NCI-H128 (cell line): ENCODE data around the gene ATF6B.

Experiments used
- DNase-seq: peaks from one replicate; lab custom pipeline; 2025; ENCODE audit not compliant: unreplicated experiment; lab: John Stamatoyannopoulos, UW

ATF6B gene

DNA sequence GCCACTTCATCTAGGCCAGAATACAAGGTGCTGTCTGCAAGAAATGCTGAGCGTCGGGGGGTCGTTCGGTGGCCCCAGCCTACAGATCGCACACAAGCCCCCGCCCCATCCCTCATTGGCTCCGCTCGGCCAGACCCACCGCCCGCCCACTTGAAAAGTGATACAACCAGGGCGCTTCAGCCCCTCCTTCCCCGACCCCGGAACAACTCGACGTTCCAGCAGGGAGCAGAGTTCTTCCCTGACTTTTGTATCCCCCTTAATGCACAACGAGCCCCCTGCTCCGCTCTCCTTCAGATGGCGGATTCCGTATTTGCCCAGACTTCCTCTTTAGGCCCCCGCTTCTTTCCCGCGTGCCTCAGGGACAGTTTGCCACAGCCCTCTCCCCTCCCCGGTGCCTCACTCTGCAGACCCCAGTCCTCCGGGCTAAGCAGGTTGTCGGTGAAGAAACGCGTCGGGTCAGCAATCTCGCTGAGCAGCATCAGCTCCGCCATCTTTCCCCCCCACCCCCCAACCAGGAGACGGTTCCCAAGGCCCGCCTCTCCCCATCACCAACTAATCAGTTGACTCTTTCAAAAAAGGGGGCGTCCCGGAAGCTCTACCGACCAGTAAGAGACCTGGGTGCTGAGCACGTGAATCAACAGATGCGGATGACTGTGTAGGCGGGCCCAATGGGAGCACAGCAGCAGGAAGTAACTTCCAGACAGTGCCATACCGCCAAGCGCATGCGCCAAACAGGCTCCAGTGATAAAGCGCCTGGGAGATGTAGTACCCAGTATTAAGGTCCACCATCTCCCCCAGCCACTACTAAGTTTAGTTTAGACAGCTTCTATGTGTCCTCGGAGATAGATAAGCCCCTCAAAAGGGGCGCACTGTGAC is at the start of gene ATF6B:
ATF6B (minus strand) TSS at position 530 of the 876 bp plus-strand sequence; CDS start at position 491, 39 bp downstream.
- DNase-seq: peak; percentile 94

DNA sequence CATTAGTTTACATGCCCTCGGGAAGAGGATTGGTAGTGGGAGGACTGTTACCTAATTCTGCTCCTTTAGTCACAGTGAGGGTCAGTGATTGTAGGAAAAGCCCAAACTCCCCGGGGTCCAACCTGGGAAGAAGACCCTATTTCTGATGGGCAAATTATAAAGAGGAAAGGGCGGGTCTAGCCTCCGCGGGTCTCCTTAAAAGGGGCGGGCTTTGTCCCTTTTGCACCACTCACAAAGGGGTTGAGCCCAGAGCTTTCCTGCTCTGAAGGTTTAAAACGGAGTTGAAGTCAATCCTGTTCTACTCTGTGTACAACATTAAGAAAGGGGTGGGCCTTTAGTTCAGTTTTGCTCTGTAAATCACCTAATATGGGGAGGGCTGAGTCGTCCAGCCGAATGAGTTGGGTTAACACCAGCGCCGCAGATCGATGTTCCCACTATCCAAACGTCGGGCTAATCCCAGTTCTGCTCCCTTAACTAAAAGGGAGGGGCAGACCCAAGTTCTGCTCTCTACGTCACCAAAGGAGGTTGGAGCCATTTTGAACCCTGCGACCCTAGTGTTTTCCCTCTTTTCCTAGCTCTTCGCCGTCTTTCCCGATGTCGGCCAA is 49.2 kb upstream of the ATF6B start:
- peak; percentile 49 for DNase-seq

DNA sequence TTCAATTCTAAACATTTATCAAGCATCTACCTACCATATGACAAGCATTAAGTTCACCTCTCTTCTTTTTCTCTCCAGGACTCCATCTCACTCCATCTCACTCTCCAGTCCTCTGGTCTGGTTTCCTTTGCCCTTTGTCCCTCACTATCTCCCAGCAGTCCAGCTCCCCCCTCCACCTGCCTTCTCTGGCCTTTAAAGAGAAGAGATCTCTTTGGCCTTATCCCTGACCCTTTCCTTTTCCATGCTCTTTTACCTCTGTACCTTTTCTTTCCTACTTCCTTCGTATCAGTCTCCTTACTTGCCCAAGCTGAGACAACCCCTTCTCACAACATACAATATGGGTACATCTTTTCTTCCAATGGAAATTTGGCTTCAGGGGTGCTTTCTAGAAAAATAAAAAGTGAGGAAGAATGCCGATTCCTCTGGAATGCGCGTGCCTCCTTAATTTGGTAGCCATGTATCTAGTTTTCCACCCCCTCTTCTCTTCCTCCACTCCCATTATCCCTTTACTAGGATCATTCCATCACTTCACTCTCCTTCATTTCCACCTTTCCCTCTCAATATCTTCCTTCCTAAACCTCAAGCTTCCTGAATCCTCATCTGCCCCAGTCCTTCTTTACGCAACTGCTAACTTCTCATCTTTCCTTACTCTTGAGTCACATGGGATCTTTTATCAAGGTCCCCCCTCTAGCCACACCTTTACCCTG is 48.6 kb upstream of the ATF6B start:
- no peak for DNase-seq

DNA sequence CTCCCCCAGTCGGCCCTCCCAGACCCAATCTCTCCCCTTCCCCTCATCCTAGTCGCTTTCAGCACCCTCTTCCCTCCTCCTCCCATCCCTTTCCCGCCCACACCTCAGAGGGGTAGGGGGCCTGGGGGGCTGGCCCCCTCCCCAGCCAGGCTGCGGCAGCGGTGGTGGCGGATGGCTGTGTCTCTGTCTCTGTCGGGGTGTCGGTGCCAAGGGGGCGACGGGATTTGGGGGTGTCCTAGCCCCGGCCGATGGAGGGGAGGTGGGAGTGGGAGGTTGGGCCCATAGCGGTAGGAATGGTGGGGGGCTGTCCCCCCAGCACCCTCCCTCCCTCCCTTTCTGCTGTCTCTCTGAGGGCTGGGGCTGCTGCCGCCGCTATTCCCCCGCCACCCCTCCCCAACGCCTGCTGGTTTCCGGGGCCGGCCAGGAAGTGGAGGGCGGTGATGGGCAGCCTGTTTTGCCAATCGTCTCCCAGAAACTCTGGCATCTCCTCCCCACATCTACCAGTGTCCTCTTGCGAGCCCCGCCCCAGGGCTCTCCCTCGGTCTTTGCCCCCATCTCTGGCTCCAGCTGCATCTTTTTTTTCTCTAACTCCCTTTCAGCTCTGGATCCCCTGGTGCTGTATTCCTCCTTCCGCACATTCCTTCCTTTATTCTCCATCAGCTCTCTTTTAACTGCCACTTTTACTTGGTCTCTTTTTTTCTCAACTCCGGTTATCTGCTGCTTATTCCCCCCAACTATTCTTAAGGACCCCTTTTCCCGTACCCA is 47.8 kb upstream of the ATF6B start, which contains the start of gene AGPAT1:
AGPAT1 (minus strand) TSS at position 374 of the 765 bp plus-strand sequence. CDS start 4,588 bp downstream, outside the sequence.
- DNase-seq: peak; percentile 85

DNA sequence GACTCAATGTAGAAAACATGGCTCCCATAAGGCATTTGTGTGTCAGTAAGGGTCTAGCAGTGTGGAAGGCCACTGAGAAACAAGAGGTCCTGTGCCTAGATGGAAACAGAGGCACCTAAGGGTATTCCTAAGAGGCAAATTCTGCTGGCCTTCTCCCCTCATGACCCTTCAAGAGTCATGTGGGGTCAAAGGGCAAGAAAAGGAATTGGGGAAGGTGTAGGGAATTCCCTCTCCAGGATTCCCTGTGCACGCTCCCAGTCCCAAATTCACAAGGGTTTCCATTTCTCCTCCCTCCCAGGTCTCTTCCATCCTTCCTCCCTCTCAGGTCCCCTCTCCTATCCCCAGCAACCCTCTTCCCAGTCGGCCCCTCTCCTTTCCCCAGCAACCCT is 47.3 kb upstream of the ATF6B start:
- DNase-seq: no peak

DNA sequence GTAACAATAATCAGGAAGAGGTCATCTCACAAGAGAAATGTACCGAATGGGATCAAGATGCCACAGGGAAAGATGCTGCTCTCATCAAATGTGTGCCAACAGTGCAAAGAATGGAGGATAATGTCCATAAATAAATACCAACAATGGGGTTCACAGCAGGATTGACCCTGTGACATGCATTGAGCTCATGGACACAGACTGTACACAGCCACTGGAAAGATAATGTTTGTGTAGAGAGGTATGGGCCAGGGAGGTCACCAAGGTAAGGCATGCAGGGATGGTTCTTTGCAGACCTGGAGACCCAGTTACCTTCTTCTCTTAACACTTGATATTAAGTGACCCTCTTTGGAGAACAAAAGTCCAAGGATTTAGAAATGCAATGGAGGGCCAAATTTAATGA is 46.4 kb upstream of the ATF6B start:
- DNase-seq: no peak

DNA sequence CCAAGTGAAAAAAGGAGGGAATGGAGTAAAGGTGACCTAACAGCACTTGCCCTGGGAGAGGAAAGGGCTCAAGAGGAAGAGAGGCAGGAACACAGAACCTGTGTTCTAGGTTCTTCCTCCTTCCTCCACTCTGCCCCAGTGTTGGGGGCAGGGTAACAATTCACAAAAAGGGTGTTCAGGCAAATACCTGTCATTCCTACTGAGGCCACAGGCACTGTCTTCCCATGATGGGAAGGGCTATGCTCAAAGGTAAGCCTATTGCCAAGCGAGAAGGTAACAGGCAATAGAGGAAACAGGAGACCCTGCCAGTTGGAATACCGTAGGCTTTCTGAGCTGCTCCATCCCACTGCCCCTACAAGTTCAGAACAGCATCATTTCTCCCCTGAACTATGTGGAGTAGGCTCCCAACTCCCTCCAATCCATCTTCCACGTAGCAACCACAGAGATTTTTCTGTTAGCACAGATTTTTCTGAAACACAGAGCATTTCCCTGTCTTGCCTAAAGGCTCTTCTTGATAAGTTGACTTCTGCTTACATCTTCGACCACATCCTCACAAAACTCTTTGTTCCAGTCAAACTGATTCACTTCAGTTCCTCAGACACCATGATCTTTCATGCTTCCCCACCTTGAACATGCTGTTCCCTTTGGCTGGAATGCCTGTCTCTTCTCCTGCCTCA is 45.1 kb upstream of the ATF6B start:
- DNase-seq: no peak

DNA sequence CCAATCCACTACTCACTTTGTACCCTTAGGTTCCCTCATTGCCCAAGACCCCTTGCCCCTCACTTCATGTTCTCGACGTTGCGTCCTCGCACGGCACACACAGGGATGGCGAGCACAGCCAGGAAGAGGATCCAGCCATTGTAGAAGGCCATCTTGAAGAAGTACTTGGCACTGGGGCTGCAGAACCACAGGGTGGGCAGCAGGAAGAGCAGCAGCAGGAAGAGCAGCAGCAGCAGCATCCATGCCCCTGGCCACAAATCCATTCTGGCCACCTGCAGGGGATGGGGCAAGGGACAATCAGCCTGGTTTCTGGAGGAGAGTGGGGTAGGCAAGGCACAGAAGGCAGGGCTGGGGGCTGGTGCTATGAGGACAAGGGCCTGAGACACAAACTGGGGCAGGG is 43.2 kb upstream of the ATF6B start:
- DNase-seq: no peak

DNA sequence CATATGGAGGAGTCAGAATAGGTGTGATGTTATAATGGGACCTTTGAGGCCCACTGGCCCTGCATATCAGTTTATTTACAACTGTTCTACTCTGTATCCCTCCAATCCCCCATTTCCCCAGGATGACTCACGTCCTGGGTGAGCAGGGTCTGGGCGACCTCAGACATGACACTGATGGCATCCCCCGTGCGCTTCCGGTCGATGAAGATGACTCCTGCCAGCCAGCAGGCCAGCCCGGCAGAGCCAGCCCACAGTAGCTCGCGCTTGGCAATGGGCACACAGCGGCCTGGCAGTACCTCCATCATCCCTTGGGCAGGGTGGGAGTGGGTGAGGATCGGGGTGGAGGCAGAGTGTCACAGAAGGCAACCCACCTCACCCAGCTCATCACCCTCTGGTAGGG is 42.2 kb upstream of the ATF6B start:
- no peak for DNase-seq

DNA sequence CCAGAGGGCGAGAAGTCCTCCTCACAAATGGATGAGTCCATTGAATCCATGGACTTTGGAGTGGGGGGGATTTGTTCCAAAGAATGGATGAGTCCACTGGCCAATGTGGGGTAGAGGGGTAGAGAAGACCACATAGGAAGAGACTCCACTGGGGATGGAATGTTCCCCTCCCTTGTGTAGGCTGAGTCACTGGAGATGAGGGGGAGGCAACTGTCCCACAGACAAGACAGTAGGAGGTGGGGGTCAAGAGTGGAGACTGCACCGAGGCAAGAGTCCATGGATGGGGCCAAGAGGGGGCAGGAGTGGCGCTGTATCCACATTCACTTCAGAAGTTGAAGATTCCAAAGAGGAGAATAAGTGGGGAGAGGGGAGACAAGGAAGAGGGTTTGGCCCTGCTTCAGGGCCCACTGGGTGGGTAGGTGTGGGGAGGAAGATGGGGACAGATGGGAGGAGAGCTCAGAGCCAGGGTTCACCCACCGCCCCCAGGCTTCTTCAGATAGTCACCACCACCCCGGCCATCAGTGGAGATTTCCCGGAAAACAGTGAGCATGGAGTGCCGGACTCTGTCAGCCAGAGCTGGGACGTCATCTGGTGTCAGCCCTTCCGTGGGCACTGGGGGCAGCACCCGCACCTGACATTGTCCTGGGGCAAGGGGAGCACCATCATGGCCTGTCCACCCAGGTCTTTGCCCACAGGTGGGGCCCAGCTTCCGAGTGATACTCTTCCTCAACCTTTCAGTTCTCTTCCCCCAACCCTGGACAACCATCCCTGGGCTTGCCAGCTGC is 41.0 kb upstream of the ATF6B start:
- no peak for DNase-seq

DNA sequence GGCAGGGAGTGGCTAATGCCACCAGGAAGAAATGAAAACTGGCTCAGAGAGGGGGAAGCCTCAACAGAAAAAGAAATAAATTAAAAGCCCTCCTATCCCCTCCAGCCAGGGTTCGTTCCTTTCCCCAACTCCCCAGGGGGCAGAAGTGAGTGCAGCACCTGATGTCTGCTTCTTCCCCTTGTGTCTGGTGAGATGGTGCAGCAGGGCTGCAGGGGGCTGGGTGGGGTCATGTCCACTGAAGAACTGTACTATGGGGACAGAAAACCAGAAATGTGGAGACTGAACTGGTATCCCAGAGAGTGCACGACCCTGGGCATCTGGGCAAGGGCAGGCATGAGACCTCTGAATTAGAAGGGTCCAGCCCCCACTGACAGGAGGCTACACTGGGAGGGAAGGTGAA is 40.3 kb upstream of the ATF6B start:
- no peak for DNase-seq

DNA sequence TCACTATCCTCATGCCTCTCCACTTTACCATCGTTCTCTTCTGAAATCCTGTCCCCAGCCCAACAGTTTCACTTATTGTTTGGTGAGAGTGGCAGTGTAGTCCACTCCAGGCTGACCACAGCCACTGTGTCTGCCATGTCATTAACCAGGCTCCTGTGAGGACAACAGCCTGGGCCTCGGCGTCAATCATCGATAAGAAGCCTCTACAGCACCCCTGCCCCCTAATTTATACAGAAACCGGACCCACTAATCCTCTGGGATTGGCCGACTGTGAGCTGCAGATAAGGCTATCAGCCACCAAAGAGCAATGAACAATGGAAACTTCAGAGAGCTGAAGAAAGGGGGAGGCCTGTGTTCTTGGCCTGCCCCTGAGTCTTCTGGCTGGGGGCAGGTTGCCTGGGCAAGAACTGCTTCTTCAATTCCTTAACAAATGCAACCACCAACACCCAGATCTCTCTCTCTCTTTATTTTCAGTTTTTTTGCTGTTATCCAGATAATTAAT is 39.8 kb upstream of the ATF6B start:
- no peak for DNase-seq

DNA sequence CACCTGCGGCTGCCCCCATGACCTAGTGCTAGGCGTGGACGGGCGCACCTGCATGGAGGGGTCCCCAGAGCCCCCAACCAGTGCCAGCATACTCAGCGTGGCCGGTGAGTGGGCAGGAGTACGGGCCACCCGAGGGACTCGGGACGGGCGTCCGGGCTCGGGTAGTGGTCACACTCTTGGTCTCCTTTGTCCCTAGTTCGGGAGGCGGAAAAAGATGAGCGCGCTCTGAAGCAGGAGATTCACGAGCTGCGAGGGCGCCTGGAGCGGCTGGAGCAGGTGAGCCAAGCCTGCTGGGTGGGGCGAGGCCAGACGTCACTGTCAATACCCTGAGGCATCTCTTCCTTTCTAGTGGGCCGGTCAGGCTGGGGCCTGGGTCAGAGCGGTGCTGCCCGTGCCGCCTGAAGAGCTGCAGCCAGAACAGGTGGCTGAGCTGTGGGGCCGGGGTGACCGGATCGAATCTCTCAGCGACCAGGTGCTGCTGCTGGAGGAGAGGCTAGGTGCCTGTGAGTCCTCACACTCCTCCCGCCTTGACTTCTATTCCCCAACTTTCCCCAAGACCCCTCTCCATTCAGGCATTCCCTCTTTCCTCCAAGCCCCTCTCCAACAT is 39.2 kb upstream of the ATF6B start:
- DNase-seq: no peak

DNA sequence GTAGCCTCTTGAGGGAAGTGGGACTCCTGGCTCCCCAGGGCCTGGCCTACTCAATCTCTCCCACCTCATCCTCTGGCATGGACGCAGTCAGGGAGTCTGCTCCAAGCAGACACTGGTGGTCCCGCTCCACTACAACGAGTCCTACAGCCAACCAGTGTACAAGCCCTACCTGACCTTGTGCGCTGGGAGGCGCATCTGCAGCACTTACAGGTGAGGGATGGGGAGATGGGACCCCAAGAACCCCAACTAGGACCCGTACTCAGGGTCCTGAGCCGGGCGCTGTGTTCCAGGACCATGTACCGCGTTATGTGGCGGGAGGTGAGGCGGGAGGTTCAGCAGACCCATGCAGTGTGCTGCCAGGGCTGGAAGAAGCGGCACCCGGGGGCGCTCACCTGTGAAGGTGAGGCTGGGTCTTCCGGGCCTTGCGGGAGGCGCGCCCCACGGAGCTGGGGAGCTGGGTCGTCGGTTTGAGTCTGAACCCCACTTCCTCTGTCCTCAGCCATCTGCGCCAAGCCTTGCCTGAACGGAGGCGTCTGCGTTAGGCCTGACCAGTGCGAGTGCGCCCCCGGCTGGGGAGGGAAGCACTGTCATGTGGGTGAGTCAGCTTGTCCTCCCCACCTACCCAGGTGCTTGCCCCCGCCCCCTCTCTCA is 38.5 kb upstream of the ATF6B start:
- no peak for DNase-seq

DNA sequence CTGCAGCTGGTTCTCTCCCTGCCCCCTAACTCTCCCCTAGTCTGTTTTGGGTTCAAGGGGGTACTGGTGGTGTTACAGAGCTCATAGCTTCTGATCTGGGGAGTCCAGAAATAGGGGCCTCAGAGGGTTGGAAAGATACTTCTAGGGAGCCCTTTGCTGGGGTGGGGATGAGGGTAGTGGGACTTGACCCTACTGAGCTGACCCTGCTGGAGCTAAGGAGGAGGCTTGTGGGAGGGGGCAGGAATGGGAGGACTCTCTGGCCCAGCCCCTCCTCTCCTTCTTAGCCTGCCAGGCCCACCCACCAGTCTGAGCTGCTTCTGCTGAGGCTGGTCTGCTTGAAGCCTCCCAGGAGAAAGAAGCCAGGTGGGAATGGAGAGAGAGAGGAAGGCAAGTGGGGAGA is 36.2 kb upstream of the ATF6B start, which contains the start of gene EGFL8:
EGFL8 (plus strand) TSS at position 301 of the 400 bp plus-strand sequence. CDS start 1,571 bp downstream, outside the sequence.
- no peak for DNase-seq

DNA sequence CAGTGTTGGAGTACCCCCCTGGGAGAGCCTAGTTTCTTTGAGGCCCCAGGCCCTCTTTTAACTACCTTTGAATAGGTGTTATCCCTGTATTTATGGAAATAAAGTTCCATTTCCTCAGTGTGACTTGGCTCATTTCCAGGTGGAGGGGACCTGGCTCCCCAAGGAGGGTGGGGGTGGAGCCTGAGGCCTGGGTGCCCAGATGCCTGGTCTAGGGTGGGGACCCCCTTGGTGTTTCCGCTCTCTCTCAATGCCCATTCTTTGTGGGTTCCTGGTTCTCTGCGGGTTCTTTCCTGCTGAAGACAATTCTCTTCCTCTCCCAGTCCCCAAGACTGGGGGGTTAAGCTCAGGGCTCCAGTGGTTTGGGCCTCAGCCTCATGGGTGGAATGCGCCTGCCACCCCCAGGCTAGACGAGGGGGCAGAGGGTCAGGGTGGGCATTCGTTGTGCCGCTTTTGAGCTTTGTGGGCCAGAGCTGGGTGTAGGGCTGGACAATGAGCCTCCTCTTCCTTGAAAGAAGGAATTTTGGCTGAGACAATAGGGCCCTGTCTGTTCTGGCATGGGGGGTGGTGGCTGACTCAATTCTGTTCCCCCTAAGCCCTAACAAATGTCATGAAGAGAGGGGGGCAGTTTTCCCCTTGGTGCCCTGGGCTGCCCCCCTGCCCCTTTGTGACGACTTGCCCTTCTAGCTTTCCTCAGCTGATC is 35.7 kb upstream of the ATF6B start:
- no peak for DNase-seq

DNA sequence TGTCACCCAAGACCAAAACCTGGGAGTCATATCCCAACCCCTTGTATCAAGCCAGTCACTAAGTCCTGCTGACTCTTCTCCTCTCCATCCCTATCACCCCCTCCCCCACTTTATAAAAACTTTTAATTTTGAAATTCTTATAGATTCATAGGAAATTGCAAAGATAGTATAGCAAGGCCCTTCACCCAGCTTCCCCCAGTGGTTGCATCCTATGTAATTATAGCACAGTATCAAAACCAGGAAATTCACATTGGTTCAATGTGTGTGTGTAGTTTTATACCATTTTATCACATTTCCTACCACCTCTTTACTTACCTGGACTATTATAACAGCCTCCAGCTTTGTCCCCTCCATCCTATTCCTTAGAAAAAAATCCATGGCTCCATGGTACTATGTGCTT is 30.0 kb upstream of the ATF6B start:
- DNase-seq: no peak

DNA sequence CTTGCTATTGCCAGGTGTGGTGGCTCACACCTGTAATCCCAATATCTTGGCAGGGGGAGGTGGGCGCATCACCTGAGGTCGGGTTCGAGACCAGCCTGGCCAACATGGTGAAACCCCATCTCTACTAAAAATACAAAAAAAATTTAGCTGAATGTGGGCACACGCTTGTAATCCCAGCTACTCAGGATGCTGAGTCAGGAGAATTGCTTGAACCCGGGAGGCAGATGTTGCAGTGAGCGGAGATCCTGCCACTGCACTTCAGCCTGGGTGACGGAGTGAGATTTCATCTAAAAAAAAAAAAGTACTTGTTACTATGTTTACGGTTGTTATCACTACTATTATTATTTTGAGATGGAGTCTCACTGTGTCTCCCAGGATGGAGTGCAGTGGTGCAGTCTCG is 28.8 kb upstream of the ATF6B start:
- no peak for DNase-seq
